Measurements from ENCODE around the gene KRTCAP2.

Gene KRTCAP2

DNA sequence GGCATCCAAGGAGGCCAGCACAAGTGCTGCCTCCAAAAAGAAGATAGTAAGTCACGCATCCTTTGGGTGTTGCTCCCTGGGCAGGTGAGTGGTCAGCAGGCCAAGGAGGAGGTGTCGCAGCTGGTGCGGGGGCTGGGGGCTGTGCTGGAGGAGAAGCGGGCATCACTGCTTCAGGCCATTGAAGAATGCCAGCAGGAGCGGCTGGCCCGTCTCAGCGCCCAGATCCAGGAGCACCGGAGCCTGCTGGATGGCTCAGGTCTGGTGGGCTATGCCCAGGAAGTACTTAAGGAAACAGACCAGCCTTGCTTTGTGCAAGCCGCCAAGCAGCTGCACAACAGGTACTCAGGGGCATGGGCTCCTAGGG is 4.8 kb upstream of the KRTCAP2 start:
- Histone ChIP-seq H3K27me3 (ENCODE audit: control insufficient read depth, insufficient read depth, low read length) (no peaks in the 10 kb centered on the region), H3K36me3 (ENCODE audit: insufficient read depth, low read length) (peaks cover 9% of the 10 kb centered on the region), H3K4me1 (ENCODE audit: control insufficient read depth, insufficient read depth, low read length) (peaks cover 15% of the 10 kb centered on the region), H3K4me2 (ENCODE audit: low read length) (no peak overlapping the region), H3K4me3 (ENCODE audit: low read length) (no peak overlapping the region), H3K9ac (ENCODE audit: low read depth, low read length) (no peak overlapping the region), H3K9me3 (replicated peaks; ENCODE audit: low read length) (no peaks in the 10 kb centered on the region)

GRCh38 chr1:155177192-155177917 is 4.3 kb upstream of the KRTCAP2 start:
- Histone ChIP-seq H3K9me3 (replicated peaks; ENCODE audit: low read length) (no peaks in the 10 kb centered on the region), H3K4me1 (ENCODE audit: control insufficient read depth, insufficient read depth, low read length) (peaks cover 16% of the 10 kb centered on the region), H3K36me3 (ENCODE audit: insufficient read depth, low read length) (peaks cover 9% of the 10 kb centered on the region), H3K4me2 (ENCODE audit: low read length) (no peak overlapping the region), H3K27me3 (ENCODE audit: control insufficient read depth, insufficient read depth, low read length) (no peaks in the 10 kb centered on the region), H3K9ac (ENCODE audit: low read depth, low read length) (no peak overlapping the region), H3K4me3 (ENCODE audit: low read length) (no peak overlapping the region)

GRCh38 chr1:155176544-155177071 is 3.5 kb upstream of the KRTCAP2 start:
- Histone ChIP-seq H3K27me3 (ENCODE audit: control insufficient read depth, insufficient read depth, low read length) (no peaks in the 10 kb centered on the region), H3K9ac (ENCODE audit: low read depth, low read length) (no peak overlapping the region), H3K4me1 (ENCODE audit: control insufficient read depth, insufficient read depth, low read length) (peaks cover 23% of the 10 kb centered on the region), H3K4me3 (ENCODE audit: low read length) (no peak overlapping the region), H3K36me3 (ENCODE audit: insufficient read depth, low read length) (peaks cover 9% of the 10 kb centered on the region), H3K4me2 (ENCODE audit: low read length) (no peak overlapping the region), H3K9me3 (replicated peaks; ENCODE audit: low read length) (no peaks in the 10 kb centered on the region)

DNA sequence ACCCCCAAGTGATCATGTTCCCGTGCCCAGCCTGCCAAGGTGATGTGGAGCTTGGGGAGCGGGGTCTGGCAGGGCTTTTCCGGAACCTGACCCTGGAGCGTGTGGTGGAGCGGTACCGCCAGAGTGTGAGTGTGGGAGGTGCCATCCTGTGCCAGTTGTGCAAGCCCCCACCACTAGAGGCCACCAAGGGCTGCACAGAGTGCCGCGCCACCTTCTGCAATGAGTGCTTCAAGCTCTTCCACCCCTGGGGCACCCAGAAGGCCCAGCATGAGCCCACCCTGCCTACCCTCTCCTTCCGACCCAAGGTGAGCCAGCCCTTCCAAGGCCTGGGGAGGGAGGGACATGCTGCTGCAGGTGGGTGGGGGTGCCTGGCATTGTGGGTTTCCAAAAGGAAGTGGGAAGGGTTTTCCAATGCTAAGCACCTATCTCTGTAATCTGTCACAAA is 2.8 kb upstream of the KRTCAP2 start:
- H3K27me3 ChIP-seq (ENCODE audit: control insufficient read depth, insufficient read depth, low read length): no peaks in the 10 kb centered on the region
- no peak overlapping the region for H3K4me3 ChIP-seq (ENCODE audit: low read length)
- H3K9me3 ChIP-seq (replicated peaks; ENCODE audit: low read length): no peaks in the 10 kb centered on the region
- peaks cover 23% of the 10 kb centered on the region for H3K4me1 ChIP-seq (ENCODE audit: control insufficient read depth, insufficient read depth, low read length)
- H3K9ac ChIP-seq (ENCODE audit: low read depth, low read length): no peak overlapping the region
- peaks cover 9% of the 10 kb centered on the region for H3K36me3 ChIP-seq (ENCODE audit: insufficient read depth, low read length)
- no peak overlapping the region for H3K4me2 ChIP-seq (ENCODE audit: low read length)

DNA sequence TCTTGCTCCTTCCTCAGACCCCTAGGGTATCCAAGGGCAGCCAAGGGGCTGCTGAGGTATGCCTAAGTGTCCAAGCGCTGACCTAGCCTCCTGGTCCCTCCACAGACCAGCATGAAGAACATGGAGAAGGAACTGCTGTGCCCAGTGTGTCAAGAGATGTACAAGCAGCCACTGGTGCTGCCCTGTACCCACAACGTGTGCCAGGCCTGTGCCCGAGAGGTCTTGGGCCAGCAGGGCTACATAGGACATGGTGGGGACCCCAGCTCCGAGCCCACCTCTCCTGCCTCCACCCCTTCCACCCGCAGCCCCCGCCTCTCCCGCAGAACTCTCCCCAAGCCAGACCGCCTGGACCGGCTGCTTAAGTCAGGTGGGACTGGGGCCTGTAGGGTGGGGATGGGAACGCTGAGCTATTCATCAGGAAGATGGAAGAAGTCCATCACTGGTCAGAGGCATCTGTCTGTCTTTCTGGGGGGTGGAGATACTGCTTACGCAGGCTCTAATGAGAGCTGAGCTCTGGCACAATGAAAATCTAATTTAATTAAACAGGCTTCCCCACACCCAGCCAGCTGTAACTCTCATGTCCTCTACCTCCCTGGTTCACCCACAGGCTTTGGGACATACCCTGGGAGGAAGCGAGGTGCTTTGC is 2.3 kb upstream of the KRTCAP2 start:
- Histone ChIP-seq H3K36me3 (ENCODE audit: insufficient read depth, low read length) (peaks cover 11% of the 10 kb centered on the region), H3K9me3 (replicated peaks; ENCODE audit: low read length) (no peaks in the 10 kb centered on the region), H3K27me3 (ENCODE audit: control insufficient read depth, insufficient read depth, low read length) (no peaks in the 10 kb centered on the region), H3K4me1 (ENCODE audit: control insufficient read depth, insufficient read depth, low read length) (peaks cover 23% of the 10 kb centered on the region), H3K9ac (ENCODE audit: low read depth, low read length) (no peak overlapping the region), H3K4me2 (ENCODE audit: low read length) (peak overlapping the region; percentile 81), H3K4me3 (ENCODE audit: low read length) (peak overlapping the region; percentile 87)

- Histone ChIP-seq H3K4me1 (ENCODE audit: control insufficient read depth, insufficient read depth, low read length) (peaks cover 23% of the 10 kb centered on the region), H3K9ac (ENCODE audit: low read depth, low read length) (peak overlapping the region; percentile 97), H3K27me3 (ENCODE audit: control insufficient read depth, insufficient read depth, low read length) (no peaks in the 10 kb centered on the region), H3K4me3 (ENCODE audit: low read length) (peak overlapping the region; percentile 87), H3K4me2 (ENCODE audit: low read length) (peak overlapping the region; percentile 81), H3K36me3 (ENCODE audit: insufficient read depth, low read length) (peaks cover 12% of the 10 kb centered on the region), H3K9me3 (replicated peaks; ENCODE audit: low read length) (no peaks in the 10 kb centered on the region)
Observed at GRCh38 chr1:155174324-155175280, 1.5 kb upstream of the KRTCAP2 start.

DNA sequence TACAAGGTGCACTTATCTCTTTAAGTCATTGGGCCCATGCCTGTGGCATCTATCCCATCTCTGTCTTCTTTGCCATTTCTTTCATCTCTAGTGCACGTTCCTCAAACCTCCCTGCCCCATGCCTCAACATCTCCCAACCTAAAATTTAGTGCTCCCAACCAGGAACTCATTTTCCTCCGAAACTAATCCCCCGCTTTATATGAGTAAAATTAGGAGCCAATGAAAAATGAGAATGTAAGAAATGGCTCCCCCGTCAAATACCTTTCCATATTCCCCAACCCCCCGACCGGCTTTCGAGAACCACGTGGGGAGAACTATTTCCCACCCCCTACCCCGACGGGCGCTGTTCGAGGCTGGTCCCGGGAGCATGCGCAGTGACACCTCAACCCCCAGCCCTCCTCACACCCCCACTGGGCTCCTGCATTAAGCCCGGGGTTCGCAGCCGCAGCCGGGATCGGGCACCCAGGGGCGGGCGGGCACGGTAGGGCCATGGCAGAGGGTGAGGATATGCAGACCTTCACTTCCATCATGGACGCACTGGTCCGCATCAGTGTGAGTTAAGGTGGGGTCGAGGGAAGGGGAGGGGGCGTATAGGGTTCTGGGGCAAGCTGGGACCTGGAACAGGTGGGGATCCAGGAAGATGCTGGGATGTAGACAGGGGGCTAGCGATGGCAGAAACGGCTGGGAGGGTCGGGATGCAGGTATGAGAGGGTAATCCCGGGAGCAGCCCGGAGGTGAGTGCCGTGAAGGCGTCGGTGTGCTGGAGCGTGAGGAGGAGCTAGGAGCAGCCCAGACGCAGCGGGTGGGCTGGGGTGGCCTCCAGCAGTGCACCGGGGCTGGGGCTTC is 597 bp upstream of the KRTCAP2 start, which contains the start of gene TRIM46:
Gene TRIM46 (plus strand): TSS at position 372 of the 846 bp plus-strand sequence. CDS start 118 bp downstream, at position 490.
- Histone ChIP-seq H3K4me1 (ENCODE audit: control insufficient read depth, insufficient read depth, low read length) (peaks cover 23% of the 10 kb centered on the region), H3K9me3 (replicated peaks; ENCODE audit: low read length) (no peaks in the 10 kb centered on the region), H3K36me3 (ENCODE audit: insufficient read depth, low read length) (peaks cover 16% of the 10 kb centered on the region), H3K4me2 (ENCODE audit: low read length) (peak within 1 kb of the TSS; percentile 81), H3K4me3 (ENCODE audit: low read length) (peak within 1 kb of the TSS; percentile 87), H3K27me3 (ENCODE audit: control insufficient read depth, insufficient read depth, low read length) (no peaks in the 10 kb centered on the region), H3K9ac (ENCODE audit: low read depth, low read length) (peak within 1 kb of the TSS; percentile 97)

DNA sequence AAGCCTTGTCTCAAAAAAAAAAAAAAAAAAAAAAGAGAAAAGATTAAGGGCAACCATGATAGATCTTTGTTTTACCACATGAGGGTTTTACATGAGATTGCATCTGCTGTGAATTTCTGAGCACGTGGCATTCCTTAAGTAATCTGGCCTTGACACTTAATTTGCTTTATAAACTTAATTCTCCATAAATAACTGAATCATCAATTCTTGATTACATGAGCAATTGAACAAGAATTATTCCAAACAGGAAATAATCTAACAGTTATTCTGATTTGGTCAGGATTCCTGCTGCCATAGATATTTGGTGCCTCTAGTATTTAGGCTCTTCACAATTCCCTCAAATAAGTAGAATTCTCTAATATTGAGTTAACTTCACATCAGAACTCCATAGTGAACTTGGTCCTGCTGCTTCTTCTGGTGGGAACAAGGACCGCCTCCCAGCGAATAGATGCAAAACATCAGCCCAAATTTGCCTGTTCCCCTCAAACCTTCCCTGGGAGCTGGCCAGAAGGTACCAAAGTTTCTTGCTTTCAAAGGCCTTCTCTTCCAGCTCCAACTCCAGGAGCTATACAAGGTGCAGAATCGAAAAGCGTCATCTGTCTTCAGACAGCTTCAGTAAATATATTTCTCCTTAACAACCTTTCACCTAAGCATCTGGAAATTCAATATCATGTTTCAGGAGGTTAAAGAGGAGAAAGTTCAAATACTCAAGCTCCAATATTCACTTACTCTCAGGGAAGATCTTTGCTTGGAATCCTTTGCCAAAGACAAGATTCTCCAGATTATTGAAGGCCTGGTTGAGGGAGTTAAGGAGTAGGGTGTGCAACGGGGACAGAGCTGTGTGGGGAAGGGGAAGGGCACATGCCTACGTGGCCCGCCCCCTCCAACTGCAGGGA is 1.0 kb downstream of the KRTCAP2 start:
- Histone ChIP-seq H3K27me3 (ENCODE audit: control insufficient read depth, insufficient read depth, low read length) (peaks cover 1% of the 10 kb centered on the region), H3K9me3 (replicated peaks; ENCODE audit: low read length) (no peaks in the 10 kb centered on the region), H3K36me3 (ENCODE audit: insufficient read depth, low read length) (peaks cover 19% of the 10 kb centered on the region), H3K4me3 (ENCODE audit: low read length) (peak overlapping the region; percentile 87), H3K9ac (ENCODE audit: low read depth, low read length) (peak overlapping the region; percentile 97), H3K4me1 (ENCODE audit: control insufficient read depth, insufficient read depth, low read length) (peaks cover 27% of the 10 kb centered on the region), H3K4me2 (ENCODE audit: low read length) (peak overlapping the region; percentile 81)

DNA sequence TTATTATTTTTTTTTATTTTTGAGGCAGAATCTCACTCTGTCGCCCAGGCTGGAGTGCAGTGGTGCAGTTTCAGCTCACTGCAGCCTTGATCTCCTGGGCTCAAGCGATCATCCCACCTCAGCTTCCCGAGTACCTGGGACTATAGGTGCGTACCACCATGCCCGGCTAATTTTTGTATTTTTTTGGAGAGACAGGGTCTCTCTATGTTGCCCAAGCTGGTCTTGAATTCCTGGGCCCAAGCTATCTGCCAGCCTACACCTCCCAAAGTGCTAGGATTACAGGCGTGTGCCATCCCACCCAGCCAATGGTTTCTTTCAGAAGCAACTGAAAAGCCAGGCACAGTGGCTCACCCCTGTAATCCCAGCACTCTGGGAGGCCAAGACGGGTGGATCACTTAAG is 2.3 kb downstream of the KRTCAP2 start:
- no peaks in the 10 kb centered on the region for H3K9me3 ChIP-seq (replicated peaks; ENCODE audit: low read length)
- H3K4me2 ChIP-seq (ENCODE audit: low read length): no peak overlapping the region
- H3K36me3 ChIP-seq (ENCODE audit: insufficient read depth, low read length): peaks cover 19% of the 10 kb centered on the region
- peaks cover 27% of the 10 kb centered on the region for H3K4me1 ChIP-seq (ENCODE audit: control insufficient read depth, insufficient read depth, low read length)
- peaks cover 9% of the 10 kb centered on the region for H3K27me3 ChIP-seq (ENCODE audit: control insufficient read depth, insufficient read depth, low read length)
- H3K4me3 ChIP-seq (ENCODE audit: low read length): no peak overlapping the region
- no peak overlapping the region for H3K9ac ChIP-seq (ENCODE audit: low read depth, low read length)
